ENCODE measurements around the gene ECT2L. TPM values are rescaled to one million over a fixed set of nuclear protein-coding genes. Genes with fewer than 3 reads are reported as not detected.

ECT2L gene
- total RNA-seq, 5 donors from 2014 or later (not counting 1 experiment from before 2014, with no cell fraction given): 0.06 TPM; not detected in 3

GRCh38 chr6:138847884-138848283 lies 52.0 kb downstream of the ECT2L start:
- DNase-seq: no peak
- 40% methylated on average over 1 of the region's 4 CpGs for WGBS (ENCODE audit: insufficient coverage)
- Mint-ChIP-seq H3K27ac (no peak overlapping the region), H3K36me3 (no peaks in the 10 kb centered on the region), H3K27me3 (peaks cover 0 to 7% of the 10 kb centered on the region in 2 donors), H3K4me3 (no peak overlapping the region), H3K9me3 (no peaks in the 10 kb centered on the region), H3K4me1 (no peaks in the 10 kb centered on the region)
- CTCF ChIA-PET: no interaction called here
- Histone ChIP-seq H3K27ac (ENCODE audit: low read length) (no peak overlapping the region), H3K27me3 (replicated peaks in 1 of 2; ENCODE audit: control insufficient read depth in 2 of 2, extremely low read depth in 1 of 2, insufficient read depth in 2 of 2, low read length in 1 of 2) (peaks cover 0 to 3% of the 10 kb centered on the region in 2 experiments), H3K4me1 (ENCODE audit: control insufficient read depth in 1 of 2, extremely low read depth in 1 of 2, insufficient read depth in 2 of 2, low read length in 2 of 2) (no peaks in the 10 kb centered on the region), H3K4me3 (ENCODE audit: control insufficient read depth in 1 of 2, extremely low read depth in 1 of 2, low read length in 1 of 2) (no peak overlapping the region), H3K36me3 (ENCODE audit: control insufficient read depth in 2 of 2, extremely low read depth in 1 of 2, insufficient read depth in 1 of 2, low read length in 1 of 2) (no peaks in the 10 kb centered on the region), H3K9me3 (no peaks in the 10 kb centered on the region)
- no peak for ATAC-seq (replicated peaks in 1 of 4)
- POLR2A ChIA-PET: no interaction called here

DNA sequence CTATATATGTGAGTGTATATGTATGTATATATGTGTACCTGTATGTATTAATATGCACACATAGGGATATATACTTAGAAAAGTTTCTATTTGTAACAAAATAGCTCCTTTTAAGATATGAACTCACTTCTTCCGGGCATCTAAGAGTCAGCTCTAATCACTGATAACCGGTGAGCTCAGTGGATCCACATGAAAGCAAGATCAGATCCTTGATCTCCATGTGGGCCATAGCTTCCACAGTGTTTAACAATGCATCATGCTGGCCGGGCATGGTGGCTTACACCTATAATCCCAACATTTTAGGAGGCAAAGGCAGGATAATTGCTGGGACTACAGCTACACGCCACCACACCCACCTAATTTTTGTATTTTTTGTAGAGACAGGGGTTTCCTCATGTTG lies 52.6 kb downstream of the ECT2L start:
- 95% methylated on average over 2 of the region's 4 CpGs for WGBS (ENCODE audit: insufficient coverage)
- H3K9me3 ChIP-seq: no peaks in the 10 kb centered on the region
- Mint-ChIP-seq H3K4me1 (no peaks in the 10 kb centered on the region), H3K27ac (no peak overlapping the region), H3K9me3 (no peaks in the 10 kb centered on the region), H3K36me3 (no peaks in the 10 kb centered on the region), H3K4me3 (no peak overlapping the region), H3K27me3 (peaks cover 0 to 7% of the 10 kb centered on the region in 2 donors)
- H3K27me3 ChIP-seq (replicated peaks in 1 of 2; ENCODE audit: control insufficient read depth in 2 of 2, extremely low read depth in 1 of 2, insufficient read depth in 2 of 2, low read length in 1 of 2): peaks cover 0 to 3% of the 10 kb centered on the region in 2 experiments
- no peak overlapping the region for H3K4me3 ChIP-seq (ENCODE audit: control insufficient read depth in 1 of 2, extremely low read depth in 1 of 2, low read length in 1 of 2)
- H3K27ac ChIP-seq (ENCODE audit: low read length): no peak overlapping the region
- H3K36me3 ChIP-seq (ENCODE audit: control insufficient read depth in 2 of 2, extremely low read depth in 1 of 2, insufficient read depth in 1 of 2, low read length in 1 of 2): no peaks in the 10 kb centered on the region
- H3K4me1 ChIP-seq (ENCODE audit: control insufficient read depth in 1 of 2, extremely low read depth in 1 of 2, insufficient read depth in 2 of 2, low read length in 2 of 2): no peaks in the 10 kb centered on the region
- no peak for DNase-seq
- ChIA-PET POLR2A (no interaction called here), CTCF (no interaction called here)
- ATAC-seq (replicated peaks in 1 of 4): no peak

DNA sequence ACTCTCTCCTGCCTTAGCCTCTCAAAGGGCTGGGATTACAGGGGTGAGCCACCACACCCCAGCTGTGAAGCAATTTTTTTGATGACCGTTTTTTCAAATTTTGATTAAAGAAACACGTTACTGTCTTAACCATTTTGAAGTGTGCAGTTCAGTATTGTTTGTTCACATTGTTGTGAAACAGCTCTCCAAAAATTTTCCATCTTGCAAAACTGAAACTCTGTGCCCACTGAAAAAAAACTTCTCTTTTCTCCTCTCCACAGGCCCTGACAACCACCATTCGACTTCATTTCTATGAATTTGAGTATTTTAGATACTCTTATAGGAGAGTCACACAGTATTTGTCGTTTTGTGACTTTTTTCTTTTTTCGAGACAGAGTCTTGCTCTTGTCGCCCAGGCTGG lies 53.9 kb downstream of the ECT2L start:
- no peaks in the 10 kb centered on the region for H3K4me1 ChIP-seq (ENCODE audit: control insufficient read depth in 1 of 2, extremely low read depth in 1 of 2, insufficient read depth in 2 of 2, low read length in 2 of 2)
- 87% methylated on average over 3 of the region's 6 CpGs for WGBS (ENCODE audit: insufficient coverage)
- no peak for ATAC-seq (replicated peaks in 1 of 4)
- CTCF ChIA-PET: no interaction called here
- H3K4me3 Mint-ChIP-seq: no peak overlapping the region
- no peak for DNase-seq
- H3K27me3 Mint-ChIP-seq: peaks cover 0 to 7% of the 10 kb centered on the region in 2 donors
- no peaks in the 10 kb centered on the region for H3K4me1 Mint-ChIP-seq
- no peaks in the 10 kb centered on the region for H3K36me3 ChIP-seq (ENCODE audit: control insufficient read depth in 2 of 2, extremely low read depth in 1 of 2, insufficient read depth in 1 of 2, low read length in 1 of 2)
- H3K9me3 Mint-ChIP-seq: no peaks in the 10 kb centered on the region
- no peaks in the 10 kb centered on the region for H3K36me3 Mint-ChIP-seq
- POLR2A ChIA-PET: interaction anchor here in 1 of 2 donors (0.7 kb wide), 2 partner anchors 11 to 64 kb away, joined by 3 read pairs; no protein-coding TSS in a partner anchor
- no peak overlapping the region for H3K27ac Mint-ChIP-seq
- peaks cover 0 to 3% of the 10 kb centered on the region in 2 experiments for H3K27me3 ChIP-seq (replicated peaks in 1 of 2; ENCODE audit: control insufficient read depth in 2 of 2, extremely low read depth in 1 of 2, insufficient read depth in 2 of 2, low read length in 1 of 2)
- H3K4me3 ChIP-seq (ENCODE audit: control insufficient read depth in 1 of 2, extremely low read depth in 1 of 2, low read length in 1 of 2): no peak overlapping the region
- no peak overlapping the region for H3K27ac ChIP-seq (ENCODE audit: low read length)
- no peaks in the 10 kb centered on the region for H3K9me3 ChIP-seq

GRCh38 chr6:138856654-138857053 lies 60.8 kb downstream of the ECT2L start:
- DNase-seq: no peak
- CTCF ChIA-PET: no interaction called here
- H3K9me3 Mint-ChIP-seq: no peaks in the 10 kb centered on the region

DNA sequence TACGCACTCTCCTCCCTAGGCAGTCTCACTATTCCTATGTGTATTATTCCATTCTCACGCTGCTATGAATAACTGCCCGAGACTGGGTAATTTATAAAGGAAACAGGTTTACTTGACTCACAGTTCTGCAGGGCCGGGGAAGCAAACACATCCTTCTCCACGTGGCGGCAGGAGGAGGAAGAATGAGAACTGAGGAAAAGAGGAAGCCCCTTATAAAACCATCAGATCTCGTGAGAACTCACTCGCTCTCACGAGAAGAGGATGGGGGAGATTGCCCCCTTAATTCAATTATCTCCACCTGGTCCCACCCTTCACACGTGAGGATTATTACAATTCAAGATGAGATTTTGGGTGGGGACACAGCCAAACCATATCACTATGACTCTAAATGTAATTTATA lies 61.9 kb downstream of the ECT2L start:
- H3K9me3 ChIP-seq: no peaks in the 10 kb centered on the region
- no peaks in the 10 kb centered on the region for H3K36me3 Mint-ChIP-seq
- no peaks in the 10 kb centered on the region for H3K9me3 Mint-ChIP-seq
- peaks cover 5 to 9% of the 10 kb centered on the region in 2 donors for H3K27me3 Mint-ChIP-seq
- no peak overlapping the region for H3K27ac Mint-ChIP-seq
- H3K27ac ChIP-seq (ENCODE audit: low read length): no peak overlapping the region
- DNase-seq (no peak), ATAC-seq (replicated peaks in 1 of 4) (no peak)
- no peaks in the 10 kb centered on the region for H3K36me3 ChIP-seq (ENCODE audit: control insufficient read depth in 2 of 2, extremely low read depth in 1 of 2, insufficient read depth in 1 of 2, low read length in 1 of 2)
- H3K4me1 ChIP-seq (ENCODE audit: control insufficient read depth in 1 of 2, extremely low read depth in 1 of 2, insufficient read depth in 2 of 2, low read length in 2 of 2): no peaks in the 10 kb centered on the region
- ChIA-PET POLR2A (no interaction called here), CTCF (interaction anchor here in 1 of 2 donors (0.6 kb wide), 1 partner anchor 19 kb away, joined by 4 read pairs; no protein-coding TSS in a partner anchor)
- peaks cover 0 to 4% of the 10 kb centered on the region in 2 experiments for H3K27me3 ChIP-seq (replicated peaks in 1 of 2; ENCODE audit: control insufficient read depth in 2 of 2, extremely low read depth in 1 of 2, insufficient read depth in 2 of 2, low read length in 1 of 2)
- no peaks in the 10 kb centered on the region for H3K4me1 Mint-ChIP-seq
- no CpG with 5 or more reads among the region's 10 CpGs for WGBS (ENCODE audit: insufficient coverage)
- H3K4me3 Mint-ChIP-seq: no peak overlapping the region
- no peak overlapping the region for H3K4me3 ChIP-seq (ENCODE audit: control insufficient read depth in 1 of 2, extremely low read depth in 1 of 2, low read length in 1 of 2)

More at GRCh38 chr6:138856654-138857053, 60.8 kb downstream of the ECT2L start:
- no peaks in the 10 kb centered on the region for H3K36me3 ChIP-seq (ENCODE audit: control insufficient read depth in 2 of 2, extremely low read depth in 1 of 2, insufficient read depth in 1 of 2, low read length in 1 of 2)
- H3K4me3 ChIP-seq (ENCODE audit: control insufficient read depth in 1 of 2, extremely low read depth in 1 of 2, low read length in 1 of 2): no peak overlapping the region
- ATAC-seq (replicated peaks in 1 of 4): no peak
- Mint-ChIP-seq H3K27me3 (peaks cover 0 to 11% of the 10 kb centered on the region in 2 donors), H3K4me3 (no peak overlapping the region), H3K4me1 (no peaks in the 10 kb centered on the region), H3K27ac (no peak overlapping the region), H3K36me3 (no peaks in the 10 kb centered on the region)
- H3K4me1 ChIP-seq (ENCODE audit: control insufficient read depth in 1 of 2, extremely low read depth in 1 of 2, insufficient read depth in 2 of 2, low read length in 2 of 2): no peaks in the 10 kb centered on the region
- no peak overlapping the region for H3K27ac ChIP-seq (ENCODE audit: low read length)
- POLR2A ChIA-PET: no interaction called here
- peaks cover 0 to 7% of the 10 kb centered on the region in 2 experiments for H3K27me3 ChIP-seq (replicated peaks in 1 of 2; ENCODE audit: control insufficient read depth in 2 of 2, extremely low read depth in 1 of 2, insufficient read depth in 2 of 2, low read length in 1 of 2)
- WGBS (ENCODE audit: insufficient coverage): 67% methylated on average over 6 of the region's 6 CpGs
- no peaks in the 10 kb centered on the region for H3K9me3 ChIP-seq

GRCh38 chr6:138862456-138862855 lies 66.6 kb downstream of the ECT2L start:
- ChIA-PET CTCF (no interaction called here), POLR2A (no interaction called here)
- Mint-ChIP-seq H3K27me3 (peaks cover 8 to 17% of the 10 kb centered on the region in 2 donors), H3K9me3 (no peaks in the 10 kb centered on the region), H3K4me3 (no peak overlapping the region), H3K4me1 (no peaks in the 10 kb centered on the region), H3K27ac (no peak overlapping the region), H3K36me3 (no peaks in the 10 kb centered on the region)
- H3K4me1 ChIP-seq (ENCODE audit: control insufficient read depth in 1 of 2, extremely low read depth in 1 of 2, insufficient read depth in 2 of 2, low read length in 2 of 2): no peaks in the 10 kb centered on the region
- no peak overlapping the region for H3K27ac ChIP-seq (ENCODE audit: low read length)
- H3K9me3 ChIP-seq: no peaks in the 10 kb centered on the region
- H3K4me3 ChIP-seq (ENCODE audit: control insufficient read depth in 1 of 2, extremely low read depth in 1 of 2, low read length in 1 of 2): no peak overlapping the region
- ATAC-seq (replicated peaks in 1 of 4): no peak
- no peak for DNase-seq
- H3K27me3 ChIP-seq (replicated peaks in 1 of 2; ENCODE audit: control insufficient read depth in 2 of 2, extremely low read depth in 1 of 2, insufficient read depth in 2 of 2, low read length in 1 of 2): peaks cover 0 to 8% of the 10 kb centered on the region in 2 experiments
- no CpG with 5 or more reads among the region's 8 CpGs for WGBS (ENCODE audit: insufficient coverage)
- no peaks in the 10 kb centered on the region for H3K36me3 ChIP-seq (ENCODE audit: control insufficient read depth in 2 of 2, extremely low read depth in 1 of 2, insufficient read depth in 1 of 2, low read length in 1 of 2)

- Mint-ChIP-seq H3K36me3 (no peaks in the 10 kb centered on the region), H3K9me3 (no peaks in the 10 kb centered on the region), H3K27me3 (peaks cover 8 to 17% of the 10 kb centered on the region in 2 donors), H3K4me1 (no peaks in the 10 kb centered on the region), H3K27ac (no peak overlapping the region), H3K4me3 (no peak overlapping the region)
- no peaks in the 10 kb centered on the region for H3K4me1 ChIP-seq (ENCODE audit: control insufficient read depth in 1 of 2, extremely low read depth in 1 of 2, insufficient read depth in 2 of 2, low read length in 2 of 2)
- CTCF ChIA-PET: interaction anchor here in 1 of 2 donors (0.7 kb wide), 1 partner anchor 798 kb away, joined by 4 read pairs; no protein-coding TSS in a partner anchor
- ATAC-seq (replicated peaks in 1 of 4) (no peak), DNase-seq (no peak)
- WGBS (ENCODE audit: insufficient coverage): 93% methylated on average over 5 of the region's 9 CpGs
- no peaks in the 10 kb centered on the region for H3K36me3 ChIP-seq (ENCODE audit: control insufficient read depth in 2 of 2, extremely low read depth in 1 of 2, insufficient read depth in 1 of 2, low read length in 1 of 2)
- no peaks in the 10 kb centered on the region for H3K9me3 ChIP-seq
- H3K27me3 ChIP-seq (replicated peaks in 1 of 2; ENCODE audit: control insufficient read depth in 2 of 2, extremely low read depth in 1 of 2, insufficient read depth in 2 of 2, low read length in 1 of 2): peaks cover 0 to 8% of the 10 kb centered on the region in 2 experiments
- H3K4me3 ChIP-seq (ENCODE audit: control insufficient read depth in 1 of 2, extremely low read depth in 1 of 2, low read length in 1 of 2): no peak overlapping the region
- POLR2A ChIA-PET: no interaction called here
- no peak overlapping the region for H3K27ac ChIP-seq (ENCODE audit: low read length)
Observed at GRCh38 chr6:138863321-138863720, 67.4 kb downstream of the ECT2L start.
